ENCODE measurements around the gene STMN1.

Gene STMN1

GRCh38 chr1:25922056-25922970 is 16.1 kb upstream of the STMN1 start:
- DNase-seq (ENCODE audit: low read depth in 1 of 2, low spot score in 1 of 2), result peak; percentile 20 to 26

GRCh38 chr1:25918615-25919014 is 12.4 kb upstream of the STMN1 start:
- no peak for DNase-seq (ENCODE audit: low read depth in 1 of 2, low spot score in 1 of 2)

GRCh38 chr1:25917996-25918395 is 11.8 kb upstream of the STMN1 start:
- DNase-seq (ENCODE audit: low read depth in 1 of 2, low spot score in 1 of 2), result no peak

- no peak for DNase-seq (ENCODE audit: low read depth in 1 of 2, low spot score in 1 of 2)
Observed at GRCh38 chr1:25916460-25916859, 10.2 kb upstream of the STMN1 start.

GRCh38 chr1:25914074-25914995 is 8.1 kb upstream of the STMN1 start:
- DNase-seq (ENCODE audit: low read depth in 1 of 2, low spot score in 1 of 2), result no peak

GRCh38 chr1:25913206-25913605 is 7.0 kb upstream of the STMN1 start:
- DNase-seq (ENCODE audit: low read depth in 1 of 2, low spot score in 1 of 2), result no peak

GRCh38 chr1:25912076-25912831 is 6.0 kb upstream of the STMN1 start:
- no peak for DNase-seq (ENCODE audit: low read depth in 1 of 2, low spot score in 1 of 2)

GRCh38 chr1:25911162-25911561 is 4.9 kb upstream of the STMN1 start:
- no peak for DNase-seq (ENCODE audit: low read depth in 1 of 2, low spot score in 1 of 2)

GRCh38 chr1:25909040-25909439 is 2.8 kb upstream of the STMN1 start:
- DNase-seq (ENCODE audit: low read depth in 1 of 2, low spot score in 1 of 2), result no peak

GRCh38 chr1:25908161-25908560 is 1.9 kb upstream of the STMN1 start:
- no peak for DNase-seq (ENCODE audit: low read depth in 1 of 2, low spot score in 1 of 2)

- no peak for DNase-seq (ENCODE audit: low read depth in 1 of 2, low spot score in 1 of 2)
Observed at GRCh38 chr1:25907601-25908000, 1.4 kb upstream of the STMN1 start.

GRCh38 chr1:25906644-25907300 is 553 bp upstream of the STMN1 start:
- no peak for DNase-seq (ENCODE audit: low read depth in 1 of 2, low spot score in 1 of 2)

- DNase-seq (ENCODE audit: low read depth in 1 of 2, low spot score in 1 of 2), result peak; percentile 80 to 90
Observed at GRCh38 chr1:25904943-25905679, 1.1 kb downstream of the STMN1 start.

- no peak for DNase-seq (ENCODE audit: low read depth in 1 of 2, low spot score in 1 of 2)
Observed at GRCh38 chr1:25903986-25904385, 2.2 kb downstream of the STMN1 start.

- DNase-seq (ENCODE audit: low read depth in 1 of 2, low spot score in 1 of 2), result no peak
Observed at GRCh38 chr1:25902462-25902861, 3.8 kb downstream of the STMN1 start.

- DNase-seq (ENCODE audit: low read depth in 1 of 2, low spot score in 1 of 2), result no peak
Observed at GRCh38 chr1:25900219-25900618, 6.0 kb downstream of the STMN1 start.

GRCh38 chr1:25899792-25900191 is 6.4 kb downstream of the STMN1 start:
- DNase-seq (ENCODE audit: low read depth in 1 of 2, low spot score in 1 of 2), result no peak

GRCh38 chr1:25898223-25899015 is 7.8 kb downstream of the STMN1 start:
- no peak for DNase-seq (ENCODE audit: low read depth in 1 of 2, low spot score in 1 of 2)

GRCh38 chr1:25897754-25898153 is 8.5 kb downstream of the STMN1 start:
- DNase-seq (ENCODE audit: low read depth in 1 of 2, low spot score in 1 of 2), result no peak

Measured in activated CD4-positive, alpha-beta T cell treated with anti-CD3 and anti-CD28 coated beads, Interleukin-2, amount 50 U/mL, for 24 hours (primary cell).